Small intestine (tissue), 7 donors: ENCODE measurements around the gene GPRC5A. TPM values are rescaled to one million over a fixed set of nuclear protein-coding genes. Genes with fewer than 3 reads are reported as not detected.

Experiments used
- DNase-seq, 2 donors: peaks; one replicate each; pipeline versions ENCODE4 v3.0.0 to v3.0.0-alpha.2; 2013
- FAIRE-seq: peaks from 2 replicates; lab custom pipeline; 2012; peaks lifted over from hg19 to GRCh38; lab: Jason Lieb, UNC
- H3K27ac ChIP-seq, 3 donors: one replicate each; pipeline ENCODE4 v1.5.1; 2013; ENCODE audit warnings: low read length in 2 of 3, mild to moderate bottlenecking in 2 of 3, control low read depth in 1 of 3, inconsistent platforms in 1 of 3, low read depth in 1 of 3, moderate library complexity in 1 of 3
- H3K27me3 ChIP-seq, 3 donors: one replicate each; pipeline ENCODE4 v1.6.1; 2013; ENCODE audit warnings: low read length in 3 of 3, inconsistent platforms in 1 of 3; ENCODE audit not compliant: control insufficient read depth in 3 of 3, insufficient read depth in 3 of 3
- H3K36me3 ChIP-seq, 3 donors: one replicate each; pipeline ENCODE4 v1.6.1; 2013; ENCODE audit warnings: low read length in 3 of 3, inconsistent platforms in 1 of 3, low read depth in 1 of 3, mild to moderate bottlenecking in 1 of 3, moderate library complexity in 1 of 3; ENCODE audit not compliant: control insufficient read depth in 3 of 3, insufficient read depth in 2 of 3
- H3K4me1 ChIP-seq, 3 donors: one replicate each; pipeline ENCODE4 v1.6.1; 2013; ENCODE audit warnings: low read length in 2 of 3, inconsistent platforms in 1 of 3, low read depth in 1 of 3, mild to moderate bottlenecking in 1 of 3, moderate library complexity in 1 of 3; ENCODE audit not compliant: control insufficient read depth in 3 of 3, insufficient read depth in 2 of 3
- H3K4me3 ChIP-seq, 3 donors: one replicate each; pipeline ENCODE4 v1.5.1; 2013; ENCODE audit warnings: low read length in 3 of 3, control low read depth in 1 of 3, inconsistent platforms in 1 of 3, low read depth in 1 of 3, mild to moderate bottlenecking in 1 of 3, moderate library complexity in 1 of 3
- H3K9me3 ChIP-seq, 2 donors: one replicate each; pipeline ENCODE4 v1.6.1; 2013; ENCODE audit warnings: low read depth in 1 of 2, low read length in 1 of 2; ENCODE audit not compliant: control insufficient read depth in 2 of 2, insufficient read depth in 1 of 2
- WGBS, 3 donors: extraction: QIAGEN DNeasy Blood & Tissue Kit; methylation state at CpG; one replicate each; pipeline ENCODE4 v1.1.7; 2013; 5-methylcytosine and 5-hydroxymethylcytosine counted together
- polyA plus RNA-seq, 4 donors: library from polyadenylated mRNA; stranded (reverse) in 3 of 4; unstranded in 1 of 4; fragments of 200-250 nt in 3 of 4; fragments of 120-200 nt in 1 of 4; gene quantifications; one replicate each; pipeline versions ENCODE4 v1.2.1 to v1.2.3, GENCODE V29; 2013
- donor health status: healthy with polysubstance abuse.
- donor health status: control.
- donor health status: control.
- donor health status: Bipolar disorder and iron deficiency.
- donor health status: healthy.

The GPRC5A gene
- polyA plus RNA-seq, 4 donors = 13.2 to 29.9 (median 22.2) TPM

DNA sequence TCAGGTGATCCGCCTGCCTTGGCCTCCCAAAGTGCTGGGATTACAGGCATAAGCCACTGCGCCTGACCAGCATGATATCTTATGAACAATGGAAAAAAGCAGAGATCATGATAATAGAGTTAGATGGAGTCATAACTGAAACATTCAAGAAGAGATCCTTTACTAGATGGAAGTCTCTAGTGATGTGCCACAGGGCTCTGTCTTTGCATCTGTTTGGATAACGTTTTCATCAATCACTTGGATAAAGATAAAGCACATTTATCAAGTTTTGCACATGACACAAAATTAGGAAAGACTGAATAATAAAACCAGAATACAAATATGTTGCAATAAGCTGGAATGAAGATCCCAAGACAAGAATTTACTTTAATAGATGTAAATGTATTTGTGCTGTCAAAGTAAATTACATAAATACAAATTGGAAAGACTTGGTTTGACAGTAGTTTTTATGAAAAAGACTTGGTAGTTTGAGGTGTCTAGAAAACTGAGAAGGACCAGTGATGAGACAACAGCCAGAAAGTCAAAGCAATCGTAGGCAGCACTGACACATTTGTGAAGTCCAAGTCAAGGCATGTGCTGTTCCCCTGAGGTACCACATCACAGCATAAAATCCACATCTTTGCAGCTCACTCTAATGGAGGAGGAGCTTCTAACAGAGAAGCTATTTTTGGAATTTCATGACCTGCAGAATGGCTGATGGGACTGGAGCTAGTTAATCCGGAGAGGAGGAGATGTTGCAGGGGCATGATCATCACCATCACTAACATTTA is 28.5 kb downstream of the GPRC5A start:
- 78 to 81% (median 78%) methylated on average over 5 of the region's 5 CpGs for WGBS, 3 donors
- H3K4me3 ChIP-seq = no peak overlapping the region

DNA sequence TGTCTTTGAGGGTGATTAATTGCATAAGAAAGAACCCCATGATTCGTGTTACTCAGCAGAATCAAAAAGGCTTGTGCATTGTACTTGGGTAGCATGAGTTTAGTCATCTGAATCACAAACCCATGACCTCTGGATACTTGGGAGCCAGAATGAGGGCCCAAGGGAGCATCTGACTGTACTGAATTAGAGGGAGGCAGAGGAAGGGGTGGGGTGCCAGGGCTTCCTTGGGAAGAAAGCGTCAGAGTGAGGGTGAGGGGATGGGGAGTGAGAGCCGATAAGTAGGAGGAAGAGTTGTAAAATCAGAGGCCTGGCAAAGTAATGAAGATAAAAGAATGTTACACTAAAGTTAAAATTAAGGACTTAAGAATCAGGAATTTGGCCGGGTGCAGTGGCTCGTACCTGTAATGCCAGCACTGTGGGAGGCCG is 30.8 kb downstream of the GPRC5A start:
- Histone ChIP-seq H3K27ac (no peak overlapping the region), H3K9me3 (no peaks in the 10 kb centered on the region), H3K36me3 (peaks cover 0 to 11% (median 0%) of the 10 kb centered on the region in 3 donors), H3K4me1 (peaks cover 0 to 6% (median 4%) of the 10 kb centered on the region in 3 donors), H3K4me3 (no peak overlapping the region), H3K27me3 (no peaks in the 10 kb centered on the region)
- DNase-seq = no peak
- FAIRE-seq = no peak
- WGBS, 3 donors = 72 to 80% (median 77%) methylated on average over 6 of the region's 6 CpGs

More for the DNA sequence above, 28.5 kb downstream of the GPRC5A start:
- Histone ChIP-seq H3K36me3 (peaks cover 0 to 27% (median 0%) of the 10 kb centered on the region in 3 donors), H3K4me1 (peaks cover 0 to 5% (median 0%) of the 10 kb centered on the region in 3 donors), H3K27ac (no peak overlapping the region), H3K27me3 (no peaks in the 10 kb centered on the region), H3K9me3 (no peaks in the 10 kb centered on the region)
- DNase-seq (no peak), FAIRE-seq (no peak)

DNA sequence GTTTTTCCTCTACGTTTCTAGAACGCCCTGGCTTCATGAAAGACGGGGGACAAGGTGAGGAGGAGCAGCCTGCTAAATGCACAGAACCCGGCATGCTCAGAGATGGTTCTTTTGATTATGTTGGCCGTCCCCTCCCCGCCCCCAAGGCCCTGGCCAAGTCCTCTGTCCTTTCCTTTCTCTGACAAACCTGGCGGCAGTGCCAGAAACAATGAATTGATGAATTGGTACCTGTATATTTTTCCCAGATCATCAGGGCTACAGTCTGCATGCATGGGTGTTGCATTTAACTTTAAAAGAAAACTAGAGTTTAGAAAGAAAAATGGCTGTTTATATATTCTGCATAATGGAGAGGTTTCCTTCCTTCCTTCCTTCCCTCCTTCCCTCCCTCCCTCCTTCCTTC is 31.6 kb downstream of the GPRC5A start:
- Histone ChIP-seq H3K27ac (no peak overlapping the region), H3K27me3 (no peaks in the 10 kb centered on the region), H3K9me3 (no peaks in the 10 kb centered on the region), H3K4me3 (no peak overlapping the region), H3K4me1 (peaks cover 0 to 6% (median 4%) of the 10 kb centered on the region in 3 donors), H3K36me3 (peaks cover 0 to 10% (median 0%) of the 10 kb centered on the region in 3 donors)
- FAIRE-seq = no peak
- WGBS, 3 donors = 92 to 94% (median 94%) methylated on average over 7 of the region's 7 CpGs
- DNase-seq = no peak

DNA sequence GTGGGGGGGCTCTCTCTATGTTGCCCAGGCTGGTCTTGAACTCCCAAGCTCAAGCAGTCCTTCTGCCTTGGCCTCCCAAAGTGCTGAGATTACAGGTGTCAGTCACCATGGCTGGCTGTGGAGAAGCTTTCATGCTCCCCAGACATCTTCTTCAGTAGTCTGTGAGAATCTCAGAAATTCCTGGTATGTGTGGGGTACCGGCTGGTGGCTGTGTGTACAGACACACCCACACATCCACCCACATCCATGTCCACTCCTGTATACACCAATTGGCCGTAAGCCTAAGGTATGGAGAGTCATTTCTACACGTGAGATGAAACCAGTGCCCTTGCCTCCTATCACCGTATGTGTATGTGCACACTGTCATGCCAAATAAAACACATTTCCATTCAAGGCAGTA is 32.8 kb downstream of the GPRC5A start:
- DNase-seq = no peak
- Histone ChIP-seq H3K9me3 (no peaks in the 10 kb centered on the region), H3K27me3 (no peaks in the 10 kb centered on the region), H3K36me3 (no peaks in the 10 kb centered on the region), H3K4me3 (no peak overlapping the region), H3K4me1 (peaks cover 0 to 6% (median 4%) of the 10 kb centered on the region in 3 donors), H3K27ac (no peak overlapping the region)
- 84 to 89% (median 85%) methylated on average over 4 of the region's 4 CpGs for WGBS, 3 donors
- FAIRE-seq = no peak

DNA sequence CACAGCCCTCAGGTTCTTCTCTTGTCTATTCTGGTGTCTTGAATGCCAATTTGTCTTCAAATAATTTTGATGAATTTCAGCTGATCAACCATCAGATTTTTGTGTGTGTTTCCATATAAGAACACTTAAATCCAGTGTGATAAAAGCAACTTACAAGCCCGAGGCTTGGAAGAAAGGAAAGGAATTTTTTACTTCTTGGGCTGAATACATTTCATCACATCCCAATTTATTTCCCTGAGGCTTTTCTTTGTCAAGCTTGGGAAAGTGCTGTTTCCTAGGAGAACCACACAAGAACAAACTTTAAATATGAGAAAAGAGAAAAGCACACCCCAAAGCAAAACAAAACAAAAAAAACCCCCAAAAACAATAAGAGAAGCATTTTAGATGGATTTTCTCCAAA is 34.0 kb downstream of the GPRC5A start:
- no peak for FAIRE-seq
- WGBS, 3 donors = 69 to 73% (median 71%) methylated on average over 1 of the region's 1 CpG
- no peak overlapping the region for H3K4me3 ChIP-seq

DNA sequence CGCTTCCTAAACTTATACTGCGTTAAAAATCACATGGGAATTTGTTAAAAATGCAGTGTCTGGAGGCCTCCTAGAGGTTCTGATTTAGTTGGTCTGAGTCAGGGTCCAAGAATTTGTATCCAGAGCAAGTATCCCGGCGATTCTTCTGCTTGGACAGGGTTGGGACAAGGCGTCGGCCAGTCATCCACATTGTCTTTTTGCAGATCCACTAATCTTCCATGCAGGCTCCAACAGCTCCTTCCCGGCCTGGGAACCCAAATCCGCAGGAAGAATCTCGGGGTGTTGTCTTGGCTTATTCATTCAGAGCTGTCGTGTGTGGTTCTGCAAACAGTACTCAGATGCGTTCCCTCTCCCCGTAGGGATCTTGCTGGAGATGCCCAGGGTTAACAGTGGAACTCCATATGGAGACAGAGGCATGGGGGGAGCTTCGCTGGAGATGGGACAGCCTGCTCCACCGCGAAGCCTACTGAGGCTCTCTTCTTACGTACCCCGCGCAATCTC is 35.3 kb downstream of the GPRC5A start:
- peaks cover 0 to 10% (median 2%) of the 10 kb centered on the region in 3 donors for H3K36me3 ChIP-seq
- DNase-seq (no peak), FAIRE-seq (no peak)
- H3K27me3 ChIP-seq = no peaks in the 10 kb centered on the region
- 43 to 82% (median 64%) methylated on average over 18 of the region's 18 CpGs for WGBS, 3 donors
- H3K9me3 ChIP-seq = no peaks in the 10 kb centered on the region
- H3K4me1 ChIP-seq = peaks cover 0 to 6% (median 4%) of the 10 kb centered on the region in 3 donors
- peak overlapping the region; percentile 41 to 86 (median 80) for H3K27ac ChIP-seq
- H3K4me3 ChIP-seq = peak overlapping the region in 1 of 3 donors; percentile 17

More for the DNA sequence above, 34.0 kb downstream of the GPRC5A start:
- no peak for DNase-seq
- peaks cover 0 to 6% (median 4%) of the 10 kb centered on the region in 3 donors for H3K4me1 ChIP-seq
- H3K27ac ChIP-seq = no peak overlapping the region
- H3K9me3 ChIP-seq = no peaks in the 10 kb centered on the region
- peaks cover 0 to 8% (median 2%) of the 10 kb centered on the region in 3 donors for H3K36me3 ChIP-seq
- no peaks in the 10 kb centered on the region for H3K27me3 ChIP-seq

DNA sequence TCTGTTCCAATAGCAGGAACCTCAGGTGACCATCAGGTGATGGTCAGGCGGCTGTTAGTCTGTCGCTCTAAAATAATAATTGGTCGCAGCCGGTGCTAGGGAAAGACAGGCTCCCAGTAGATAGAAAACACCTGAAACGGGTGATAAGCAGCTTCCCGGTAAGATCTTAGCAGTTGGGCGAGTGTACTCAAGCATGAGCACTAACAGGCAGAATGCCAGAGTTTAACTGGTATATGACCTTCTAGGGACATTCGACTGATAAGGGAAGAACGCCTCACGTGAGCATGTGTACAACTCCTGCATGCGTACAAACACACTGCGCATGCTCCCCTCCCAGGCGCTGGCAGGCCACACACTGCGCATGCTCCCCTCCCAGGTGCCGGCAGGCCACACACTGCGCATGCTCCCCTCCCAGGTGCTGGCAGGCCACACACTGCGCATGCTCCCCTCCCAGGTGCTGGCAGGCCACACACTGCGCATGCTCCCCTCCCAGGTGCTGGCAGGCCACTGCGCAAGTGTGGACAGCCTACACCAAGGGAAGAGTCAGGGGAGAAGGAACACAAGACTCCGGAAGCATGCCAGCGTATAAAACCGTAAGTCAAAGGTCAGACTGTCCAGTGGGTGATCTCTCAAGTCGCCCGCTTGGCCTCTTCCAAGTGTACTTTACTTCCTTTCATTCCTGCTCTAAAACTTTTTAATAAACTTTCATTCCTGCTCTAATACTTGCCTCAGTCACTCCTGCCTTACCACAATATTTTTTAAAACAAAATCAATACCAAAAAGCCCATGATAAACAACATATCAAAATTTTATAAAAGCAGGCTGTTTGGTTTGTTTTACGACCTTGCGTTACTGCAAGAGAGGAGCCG is 36.1 kb downstream of the GPRC5A start:
- H3K4me3 ChIP-seq = peak overlapping the region in 2 of 3 donors; percentile 27 to 45
- peak overlapping the region; percentile 41 to 86 (median 80) for H3K27ac ChIP-seq
- H3K36me3 ChIP-seq = peaks cover 0 to 10% (median 2%) of the 10 kb centered on the region in 3 donors
- peak; percentile 96 to 99 for DNase-seq
- no peaks in the 10 kb centered on the region for H3K9me3 ChIP-seq
- no peak for FAIRE-seq
- H3K4me1 ChIP-seq = peaks cover 0 to 6% (median 4%) of the 10 kb centered on the region in 3 donors
- WGBS, 3 donors = 13 to 47% (median 30%) methylated on average over 27 of the region's 27 CpGs
- no peaks in the 10 kb centered on the region for H3K27me3 ChIP-seq

DNA sequence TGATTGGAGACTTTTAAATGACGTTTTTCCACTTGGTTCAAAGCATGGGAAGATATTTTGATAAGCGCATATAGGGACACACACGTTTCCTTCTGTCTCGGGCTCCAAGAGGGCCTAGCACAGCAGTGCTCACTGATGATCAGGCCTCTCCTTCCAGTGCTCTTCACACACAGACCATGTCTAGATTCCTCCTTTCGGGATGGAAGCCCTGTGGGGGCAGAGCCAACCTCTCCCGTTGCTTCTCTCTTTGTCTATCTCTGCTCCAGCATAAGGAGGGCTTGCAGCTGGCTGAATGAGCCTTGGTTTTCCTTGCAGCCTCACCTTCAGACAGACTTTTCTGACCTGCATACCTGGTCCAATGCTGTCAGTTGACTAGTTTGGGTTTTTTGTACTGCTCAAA is 38.3 kb downstream of the GPRC5A start:
- Histone ChIP-seq H3K4me1 (peaks cover 0 to 6% (median 4%) of the 10 kb centered on the region in 3 donors), H3K36me3 (peaks cover 0 to 10% (median 2%) of the 10 kb centered on the region in 3 donors)

More for the DNA sequence above, 38.3 kb downstream of the GPRC5A start:
- H3K27me3 ChIP-seq = no peaks in the 10 kb centered on the region
- 88 to 89% (median 88%) methylated on average over 6 of the region's 6 CpGs for WGBS, 3 donors
- H3K27ac ChIP-seq = no peak overlapping the region
- H3K9me3 ChIP-seq = no peaks in the 10 kb centered on the region
- no peak for DNase-seq
- FAIRE-seq = no peak
- no peak overlapping the region for H3K4me3 ChIP-seq
